Islet precursor cell (in vitro differentiated cells): ENCODE results near the gene ATG12.

Source experiments
- DNase-seq: peaks from one replicate; pipeline ENCODE4 v3.0.0-alpha.2; 2018

ATG12 gene

GRCh38 chr5:115806986-115807653 is 34.2 kb downstream of the ATG12 start:
- DNase-seq, result no peak

GRCh38 chr5:115801984-115802383 is 39.4 kb downstream of the ATG12 start:
- peak; percentile 59 for DNase-seq

DNA sequence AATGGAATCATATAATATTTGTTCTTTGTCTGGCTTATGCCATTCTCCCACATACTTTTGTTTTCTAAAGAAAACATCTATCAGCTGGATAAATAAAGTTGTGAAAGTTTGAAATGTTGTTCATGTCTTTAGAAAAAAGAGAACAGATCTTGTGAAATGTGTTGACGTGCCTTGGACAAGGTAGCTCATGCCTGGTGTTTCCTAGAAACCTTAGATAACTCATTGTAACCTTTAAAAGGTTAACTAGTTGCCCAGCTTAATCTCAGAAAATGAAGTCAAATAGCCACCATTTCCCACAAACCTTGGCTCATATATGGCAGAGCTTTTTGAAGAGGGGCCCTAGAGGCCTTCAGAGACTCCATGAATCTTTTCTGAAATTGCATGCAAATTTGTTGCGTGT is 40.2 kb downstream of the ATG12 start:
- DNase-seq, result no peak

DNA sequence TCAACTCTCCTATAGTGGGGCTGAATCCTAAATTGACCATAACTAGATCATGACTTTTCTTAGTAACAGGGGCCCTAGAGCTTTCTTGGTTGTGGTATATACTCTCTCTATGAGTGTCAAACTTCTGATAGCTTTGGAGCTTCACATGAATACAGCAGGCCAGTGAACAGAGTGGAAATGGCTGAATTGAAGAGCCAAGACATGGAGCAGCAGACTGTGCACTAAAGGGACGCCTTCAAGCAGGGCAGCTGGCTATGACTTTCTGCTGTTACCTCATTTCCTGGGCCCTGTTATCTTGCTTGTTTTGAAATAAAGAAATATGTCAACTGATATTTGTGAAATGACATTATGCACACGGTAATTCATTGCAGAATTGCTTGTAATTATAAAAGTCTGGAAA is 41.3 kb downstream of the ATG12 start:
- DNase-seq, result no peak

DNA sequence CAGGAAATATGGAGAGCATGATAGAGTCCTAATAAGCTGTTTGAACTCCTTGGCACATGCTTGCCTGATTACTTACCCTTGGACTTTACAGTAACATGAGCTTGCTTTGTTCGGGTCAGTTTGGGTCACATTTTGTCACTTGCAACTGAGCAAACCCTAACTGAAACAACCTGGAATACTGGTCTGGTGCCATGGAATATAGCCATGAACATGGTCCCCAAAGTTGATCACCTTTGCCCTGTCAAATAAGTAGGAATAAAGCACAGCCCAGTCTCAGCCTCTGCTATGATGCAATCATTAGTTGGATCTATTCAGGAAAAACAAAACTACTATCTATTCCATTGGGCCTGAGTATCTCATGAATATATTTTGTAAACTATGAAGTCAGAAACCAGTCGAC is 43.1 kb downstream of the ATG12 start:
- DNase-seq, result no peak

DNA sequence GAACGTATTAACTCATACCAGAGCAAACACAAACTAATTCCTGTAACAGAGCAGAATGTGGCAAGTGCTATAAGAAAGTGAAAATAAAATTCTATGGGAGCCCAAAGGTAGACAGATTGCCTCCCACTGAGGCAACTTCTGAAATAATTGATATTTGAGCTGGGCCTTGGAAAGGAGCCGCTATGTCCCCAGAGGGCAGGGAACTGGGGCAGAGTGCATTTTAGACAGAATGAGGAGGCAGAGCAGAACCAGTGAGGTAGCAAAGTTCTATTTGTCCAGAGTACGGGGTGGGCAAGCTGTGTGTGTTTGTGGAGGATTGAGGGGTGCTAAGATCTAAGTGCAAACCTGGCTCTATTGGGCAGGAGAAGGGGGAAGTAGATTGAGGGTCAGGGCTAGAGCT is 44.7 kb downstream of the ATG12 start:
- no peak for DNase-seq

DNA sequence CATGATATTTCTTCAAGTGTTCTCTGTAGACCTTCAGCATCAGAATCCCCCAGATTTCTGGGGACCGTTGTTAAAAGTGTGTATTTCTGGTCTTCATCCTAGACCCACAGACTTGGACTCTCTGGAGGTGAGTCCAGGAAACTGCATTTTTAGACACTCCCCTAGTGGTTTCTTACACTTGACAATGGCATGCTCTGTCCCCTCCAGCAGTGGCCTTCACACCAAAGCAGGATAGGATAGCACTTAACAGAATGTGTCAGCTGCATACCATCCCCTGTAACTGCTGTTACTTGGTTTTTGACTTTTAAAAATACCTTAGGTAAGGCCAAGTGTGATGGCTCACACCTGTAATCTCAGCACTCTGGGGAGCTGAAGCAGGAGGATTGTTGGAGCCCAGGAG is 45.7 kb downstream of the ATG12 start:
- peak; percentile 65 for DNase-seq

- no peak for DNase-seq
Observed at GRCh38 chr5:115788440-115788839, 52.9 kb downstream of the ATG12 start.

DNA sequence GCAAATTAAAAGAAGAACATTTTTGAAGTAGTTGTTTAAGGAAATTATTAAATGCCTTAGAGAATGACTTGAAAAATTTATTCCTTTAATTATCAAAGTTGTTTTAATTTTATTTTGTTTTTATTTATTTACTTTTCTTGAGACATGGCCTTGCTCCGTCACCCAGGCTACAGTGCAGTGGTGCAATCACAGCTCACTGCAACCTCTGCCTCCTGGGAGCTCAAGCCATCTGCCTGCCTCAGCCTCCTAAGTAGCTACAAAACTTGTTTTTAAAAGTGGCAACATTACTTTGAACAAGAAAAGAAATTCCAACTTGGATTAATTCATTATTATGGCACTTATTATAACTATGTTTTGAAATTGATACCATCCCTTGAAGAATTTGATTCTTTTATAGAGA is 53.9 kb downstream of the ATG12 start:
- DNase-seq, result no peak

- peak; percentile 75 for DNase-seq
Observed at GRCh38 chr5:115785381-115786065, 55.8 kb downstream of the ATG12 start.

DNA sequence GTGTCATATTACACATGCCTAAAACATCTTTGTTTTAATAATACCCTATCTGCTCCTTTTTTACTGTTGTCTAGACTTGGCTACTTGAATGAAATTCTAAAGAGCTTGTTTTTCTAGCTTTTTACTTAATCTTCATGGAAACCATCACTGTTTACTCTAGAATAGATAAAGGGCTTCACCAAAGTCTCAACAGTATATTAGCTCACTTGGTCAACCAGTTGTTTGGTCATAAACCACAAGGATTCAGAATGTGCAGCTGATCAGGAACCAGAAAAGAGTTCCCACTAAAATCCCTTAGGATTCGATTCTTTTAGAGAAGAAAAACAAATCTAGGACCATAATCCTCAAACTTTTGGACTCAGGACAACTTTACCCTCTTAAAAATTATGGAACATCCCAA is 62.9 kb downstream of the ATG12 start:
- no peak for DNase-seq
